Endometrial microvascular endothelial cells (primary cell): Measurements from ENCODE around the gene WDR37. TPM values are rescaled to one million over a fixed set of nuclear protein-coding genes. Genes with fewer than 3 reads are reported as not detected.
"Not testable (repeated sequence)": the region's sequence is repeated elsewhere in the genome, so short reads cannot be mapped to it uniquely, and the experiment has no call there.

Experiments
- in situ Hi-C: cut with HindIII; loops from 2 replicates; pipeline ENCODE4 v1.10.0; 2017; ENCODE audit warnings: low sequenced_read_pairs, low pct_unique_long_range_greater_than_20kb; ENCODE audit errors: inconsistent ontology term
- total RNA-seq: library from RNA; depleted of rRNA; stranded (reverse); fragments of >200 nt; gene quantifications from one replicate; pipeline ENCODE4 v1.2.3, GENCODE V29; 2015; ENCODE audit errors: inconsistent ontology term

The WDR37 gene
- total RNA-seq, 1 donor from 2014 or later: 8.6 TPM

GRCh38 chr10:1157615-1157933 lies 101.4 kb downstream of the WDR37 start:
- in situ Hi-C loops: no loop called here

GRCh38 chr10:1158066-1158465 lies 101.9 kb downstream of the WDR37 start:
- in situ Hi-C loops: no loop called here

GRCh38 chr10:1158536-1158935 lies 102.4 kb downstream of the WDR37 start:
- in situ Hi-C loops: not testable (repeated sequence)

- in situ Hi-C loops: no loop called here
Measured at GRCh38 chr10:1159131-1160061, 103.2 kb downstream of the WDR37 start.

DNA sequence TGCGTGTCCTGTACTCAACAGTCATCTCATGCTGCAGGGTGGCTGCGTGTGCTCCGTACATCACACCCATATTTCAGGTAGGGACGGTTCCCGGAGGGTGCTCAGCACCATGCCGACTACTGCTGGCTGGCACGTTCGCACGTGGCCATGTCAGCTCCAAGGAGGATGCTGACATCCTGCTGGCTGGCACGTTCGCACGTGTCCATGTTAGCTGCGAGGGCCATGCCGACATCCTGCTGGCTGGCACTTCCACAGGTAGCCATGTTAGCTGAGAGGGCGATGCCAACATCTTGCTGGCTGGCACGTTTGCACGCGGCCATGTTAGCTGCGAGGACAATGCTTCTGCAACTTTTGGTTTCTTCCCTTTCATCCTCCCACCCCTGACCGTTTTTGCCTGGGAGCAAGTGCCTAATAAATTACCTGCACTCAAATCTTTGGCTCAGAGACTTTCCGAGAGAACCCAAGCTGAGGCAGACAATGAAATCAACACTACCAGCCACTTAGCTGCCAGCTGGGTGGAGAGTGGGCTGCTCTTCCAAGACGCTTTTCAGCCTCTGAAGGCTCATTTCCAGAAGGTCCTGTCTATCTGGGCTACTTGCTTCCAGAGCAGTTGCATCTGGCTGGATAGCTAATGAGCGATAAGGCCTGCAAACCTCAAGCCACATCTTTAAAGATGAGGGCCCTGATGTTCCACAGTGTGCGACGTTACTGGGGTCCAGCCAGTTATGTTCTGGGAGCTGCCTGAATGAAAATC lies 104.6 kb downstream of the WDR37 start:
- in situ Hi-C loops: no loop called here

DNA sequence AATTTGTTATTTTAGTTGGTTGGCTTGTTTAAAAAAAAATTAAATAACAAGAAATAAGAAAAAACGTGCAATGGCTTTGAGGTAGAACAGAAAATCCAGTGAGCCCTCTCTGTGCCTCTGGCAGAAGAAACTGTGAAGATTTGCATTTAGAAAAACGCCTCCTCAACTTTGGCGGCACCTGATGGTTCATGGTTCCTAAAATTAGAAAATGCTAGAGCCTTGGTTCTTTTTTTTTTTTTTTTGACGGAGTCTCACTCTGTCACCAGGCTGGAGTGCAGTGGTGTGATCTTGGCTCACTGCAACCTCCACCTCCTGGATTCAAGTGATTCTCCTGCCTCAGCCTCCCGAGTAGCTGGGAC lies 105.1 kb downstream of the WDR37 start:
- in situ Hi-C loops: not testable (repeated sequence)

DNA sequence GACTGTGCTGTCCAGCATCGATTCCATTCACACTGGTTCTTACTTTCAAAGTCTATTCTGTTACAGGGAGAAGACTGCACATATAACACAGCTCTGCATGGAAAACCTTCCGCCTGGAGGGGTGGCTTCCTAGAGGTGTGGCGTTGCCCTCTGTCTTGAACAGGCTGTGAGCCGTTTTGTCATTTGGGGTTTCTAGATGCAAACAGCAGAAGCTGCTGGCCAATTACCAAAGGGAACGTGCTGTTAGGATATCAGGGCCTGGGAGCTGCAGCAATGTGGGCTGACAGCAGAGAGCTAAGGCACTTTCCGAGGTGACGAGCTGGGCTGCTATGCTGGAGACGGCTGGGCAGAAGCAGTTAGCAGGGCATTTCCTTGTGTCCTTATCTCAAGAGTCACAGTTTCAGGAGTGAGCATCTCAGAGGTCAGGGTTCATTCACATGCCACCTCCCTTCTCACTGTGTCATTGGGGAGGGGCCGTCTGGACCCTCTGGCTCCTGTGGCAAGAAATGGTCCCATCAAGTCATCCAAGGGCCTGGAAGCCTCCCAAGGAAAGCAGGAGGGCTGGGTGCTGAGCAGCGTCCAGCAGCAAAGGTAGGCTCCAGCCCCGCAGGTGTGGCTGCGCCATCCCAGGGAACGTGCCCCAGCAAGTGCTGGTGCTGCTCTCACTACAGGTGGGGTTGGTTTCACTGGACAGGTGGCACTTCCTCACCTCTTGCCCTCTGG lies 106.5 kb downstream of the WDR37 start:
- in situ Hi-C loops: no loop called here

GRCh38 chr10:1163204-1163660 lies 107.0 kb downstream of the WDR37 start:
- in situ Hi-C loops: no loop called here

DNA sequence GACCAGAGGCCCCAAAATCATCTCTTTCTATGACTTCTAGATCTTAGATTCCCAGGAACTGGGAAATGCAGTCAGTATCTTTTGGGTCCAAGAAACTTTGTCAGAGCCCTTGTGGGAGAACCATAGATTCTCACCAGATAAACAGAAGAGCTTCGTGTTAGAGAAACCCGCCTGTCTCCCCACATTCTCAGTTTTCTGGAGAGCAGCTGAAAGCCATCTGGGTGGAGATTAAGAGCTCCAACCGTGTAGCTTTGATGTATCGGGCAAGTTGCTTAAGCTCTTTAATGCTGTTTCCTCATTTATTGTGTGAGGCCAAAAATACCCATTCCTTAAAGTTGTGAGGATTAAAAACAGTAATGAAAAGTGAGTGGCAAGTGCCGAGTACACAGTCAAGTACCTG lies 107.6 kb downstream of the WDR37 start:
- in situ Hi-C loops: no loop called here

DNA sequence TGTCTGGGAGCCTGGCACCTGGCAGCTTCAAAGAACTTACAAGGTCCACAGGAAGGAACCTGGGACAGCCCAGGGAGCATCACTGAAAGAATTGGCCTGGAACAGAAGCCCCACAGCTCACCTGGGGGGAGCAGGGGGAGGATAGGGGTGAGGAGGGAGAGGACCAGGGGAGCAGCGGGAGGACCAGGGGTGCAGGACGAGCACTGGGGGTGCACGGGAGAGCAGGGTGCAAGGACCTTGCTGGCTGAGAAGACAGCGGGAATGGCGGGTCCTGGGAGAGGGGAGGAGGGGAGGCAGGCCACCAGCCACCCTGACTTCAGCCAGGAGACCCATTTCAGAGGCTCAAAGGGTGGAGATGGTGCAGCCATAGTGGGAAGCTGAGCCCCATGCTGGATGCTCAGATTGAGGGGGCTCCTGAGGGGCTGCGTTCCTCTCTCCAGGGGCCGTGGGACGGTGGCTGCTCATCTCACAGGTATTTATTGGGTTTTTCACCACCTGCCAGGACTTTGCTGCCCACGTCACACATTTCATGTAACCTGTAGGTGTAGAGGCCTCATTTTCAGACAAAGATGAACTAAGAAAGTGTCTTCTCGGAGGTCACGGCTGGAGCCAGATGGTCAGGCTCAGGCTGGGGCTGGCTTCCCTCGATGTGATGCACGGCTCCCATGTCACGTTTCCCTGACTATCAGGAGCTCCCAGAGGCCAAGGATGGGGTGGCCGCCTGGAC lies 110.1 kb downstream of the WDR37 start:
- in situ Hi-C loops: no loop called here

DNA sequence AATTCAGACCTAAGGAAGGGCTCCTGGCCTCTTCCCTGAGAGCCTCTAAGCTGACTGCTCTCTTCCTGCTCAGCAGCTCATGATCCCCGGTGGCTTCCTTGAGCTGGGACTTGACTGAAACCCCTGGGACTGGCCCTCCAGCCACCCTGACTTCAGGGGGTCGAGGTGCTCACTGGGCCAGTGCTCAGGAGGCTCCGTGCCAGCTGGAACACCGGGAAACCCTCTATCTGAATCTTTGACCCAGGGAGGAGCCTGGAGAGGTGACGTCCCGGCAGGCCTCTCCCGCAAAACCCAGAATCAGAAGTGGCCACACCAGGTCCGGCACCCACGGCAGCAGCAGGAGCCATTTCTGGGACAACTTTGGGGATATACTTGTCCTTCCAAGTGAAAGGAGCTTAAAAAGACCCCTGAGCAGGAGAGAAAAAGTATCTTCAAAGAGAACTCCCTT lies 110.7 kb downstream of the WDR37 start:
- in situ Hi-C loops: no loop called here

GRCh38 chr10:1168763-1169162 lies 112.6 kb downstream of the WDR37 start:
- in situ Hi-C loops: no loop called here

DNA sequence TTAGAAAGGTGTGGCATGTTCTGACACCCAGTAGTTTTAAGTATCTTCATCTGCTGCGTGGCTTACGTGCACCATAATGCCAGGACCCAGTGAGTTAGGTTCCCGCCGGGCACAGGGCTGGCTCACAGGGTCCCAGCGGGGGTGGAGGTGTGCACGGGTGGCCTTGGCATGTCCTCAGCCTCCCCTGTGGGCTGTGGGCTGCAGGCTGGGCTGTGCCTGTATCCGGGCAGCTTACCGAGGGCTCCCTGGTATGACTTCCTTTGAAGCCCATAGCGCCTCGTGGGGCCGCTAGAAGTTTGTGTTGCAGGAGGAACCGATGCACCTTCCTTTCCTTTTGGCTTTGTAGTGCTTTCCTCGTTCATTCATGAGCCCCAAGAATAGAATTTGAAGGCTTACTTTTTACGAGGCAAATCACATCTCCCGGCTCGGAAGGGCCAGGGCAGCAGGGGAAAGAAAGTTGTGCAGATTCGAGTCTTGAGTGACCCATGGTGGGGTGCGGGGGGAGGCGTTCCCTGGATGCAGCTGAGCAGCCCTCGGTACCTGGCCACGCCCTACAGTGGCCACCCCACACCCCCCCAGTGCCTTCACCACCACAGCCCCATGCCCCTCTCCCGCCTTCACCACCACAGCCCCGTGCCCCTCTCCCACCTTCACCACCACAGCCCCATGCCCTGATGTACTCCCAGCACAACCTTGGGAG lies 113.2 kb downstream of the WDR37 start:
- in situ Hi-C loops: no loop called here

DNA sequence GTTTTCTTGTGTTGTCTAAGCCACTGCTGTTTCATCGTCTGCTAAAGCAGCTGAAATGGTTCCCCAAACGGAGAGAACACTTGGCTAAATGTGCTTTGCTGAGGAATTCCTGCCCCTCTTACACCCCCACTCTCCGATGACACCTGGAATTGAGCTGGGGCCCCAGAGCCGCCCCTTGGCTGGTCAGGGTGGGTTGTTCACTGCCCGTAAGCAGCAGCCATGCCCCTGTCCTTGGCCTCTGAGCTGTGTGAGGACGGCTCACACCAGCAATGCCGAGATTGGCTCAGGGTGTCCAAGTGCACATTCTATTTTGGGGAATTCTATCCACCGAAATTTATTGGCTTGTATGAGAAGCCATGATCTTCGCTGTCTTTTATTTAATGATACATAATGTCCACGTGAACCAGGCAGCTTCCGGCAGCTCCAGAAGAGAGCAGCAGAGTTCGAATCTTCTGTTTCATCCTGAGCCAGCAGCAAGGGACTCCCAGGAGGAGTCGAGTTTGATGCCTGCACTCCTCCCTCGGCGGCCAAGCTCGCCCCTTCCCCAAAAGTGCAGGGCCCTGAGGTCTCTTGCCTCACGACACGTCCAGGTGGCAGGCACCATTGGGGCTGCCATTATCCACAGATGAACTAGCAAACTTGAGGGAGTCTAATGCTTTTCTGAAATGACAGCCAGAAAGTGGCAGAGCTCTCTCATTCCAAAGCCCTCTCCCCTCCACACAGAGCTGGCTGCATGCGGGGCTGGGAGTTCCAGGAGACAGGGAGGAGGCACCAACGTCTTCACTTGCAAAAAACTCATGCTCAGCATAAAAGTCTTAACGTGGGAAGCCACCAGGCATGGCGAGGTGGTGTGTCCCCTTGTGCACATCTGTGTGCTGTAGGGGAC lies 114.0 kb downstream of the WDR37 start:
- in situ Hi-C loops: no loop called here

GRCh38 chr10:1170867-1171180 lies 114.6 kb downstream of the WDR37 start:
- in situ Hi-C loops: no loop called here

GRCh38 chr10:1171182-1171581 lies 115.0 kb downstream of the WDR37 start:
- in situ Hi-C loops: no loop called here

- in situ Hi-C loops: no loop called here
Measured at GRCh38 chr10:1171586-1171985, 115.4 kb downstream of the WDR37 start.
